GM12878 (cell line): ENCODE results near the gene SHLD1. TPM values are rescaled to one million over a fixed set of nuclear protein-coding genes. Genes with fewer than 3 reads are reported as not detected.
A peak's percentile ranks its signal among the peaks of the same experiment; 100 is the strongest.

Experiments
- ATAC-seq: fragments of 200-7000 bp; cut with Tn5 transposase; 3 replicates; pipeline ENCODE4 v1.9.1; 2020; ENCODE audit warnings: mild to moderate bottlenecking, moderate library complexity
- BruUV-seq: library from RNA; stranded (reverse); fragments of 400-500 nt; replicated peaks from 2 replicates; lab custom pipeline; 2021; lab: Mats Ljungman, UMichigan
- CTCF ChIA-PET: fragments of 300-600 bp; sonication (Branson Sonifier 250); formaldehyde crosslinking; extraction: SDS; loops from one replicate; lab custom pipeline; 2021; ENCODE audit warnings: inconsistent platforms; lab: Yijun Ruan, JAX
- POLR2A ChIA-PET: fragments of 350-600 bp; formaldehyde crosslinking; extraction: SDS; loops from one replicate; lab custom pipeline; 2021; ENCODE audit warnings: inconsistent platforms; lab: Charles Lee
- RAD21 ChIA-PET: fragments of 300-600 bp; sonication (Branson Sonifier 250); formaldehyde crosslinking; loops from one replicate; lab custom pipeline; 2023; ENCODE audit warnings: antibody characterized with exemption; ENCODE audit not compliant: unreplicated experiment; lab: Charles Lee
- SMC1A ChIA-PET: fragments of 300-600 bp; sonication (Branson Sonifier 250); formaldehyde crosslinking; loops from one replicate; lab custom pipeline; 2023; ENCODE audit not compliant: unreplicated experiment, uncharacterized antibody; lab: Charles Lee
- DNase-seq: peaks from one replicate; pipeline ENCODE4 v3.0.0-alpha.2; 2011; ENCODE audit warnings: low read depth, low spot score
- FAIRE-seq: peaks from 3 replicates; lab custom pipeline; 2011; peaks lifted over from hg19 to GRCh38; lab: Jason Lieb, UNC
- H2AFZ ChIP-seq: 2 replicates; pipeline ENCODE4 v1.6.0; 2011; ENCODE audit warnings: low read depth, low read length, control low read depth; ENCODE audit not compliant: control insufficient read depth
- H3K27ac ChIP-seq: 2 replicates; pipeline ENCODE4 v1.5.1; 2011; ENCODE audit warnings: control low read depth; ENCODE audit not compliant: control insufficient read depth, insufficient read depth
- H3K27me3 ChIP-seq, 2 experiments: replicated peaks in 1 of 2; 2 replicates each; pipeline versions ENCODE4 v1.6.0 to v1.6.1; 2011; ENCODE audit warnings: low read length in 1 of 2; ENCODE audit not compliant: control insufficient read depth in 2 of 2, insufficient read depth in 2 of 2
- H3K36me3 ChIP-seq, 2 experiments: 2 replicates each; pipeline ENCODE4 v1.5.1; 2011; ENCODE audit warnings: low read length in 1 of 2; ENCODE audit not compliant: control insufficient read depth in 2 of 2, insufficient read depth in 2 of 2
- H3K4me1 ChIP-seq: 2 replicates; pipeline ENCODE4 v1.6.1; 2011; ENCODE audit warnings: mild to moderate bottlenecking, low read length, moderate library complexity, mixed read lengths; ENCODE audit not compliant: control insufficient read depth, insufficient read depth
- H3K4me2 ChIP-seq: 2 replicates; pipeline ENCODE4 v1.6.0; 2011; ENCODE audit warnings: control low read depth; ENCODE audit not compliant: control insufficient read depth, insufficient read depth
- H3K4me3 ChIP-seq: fragments of 200-600 bp; sonication (generic); 2 replicates; pipeline ENCODE4 v1.5.1; 2016
- H3K79me2 ChIP-seq: 2 replicates; pipeline ENCODE4 v1.6.0; 2011; ENCODE audit warnings: low read length; ENCODE audit not compliant: control insufficient read depth, insufficient read depth
- H3K9ac ChIP-seq: 2 replicates; pipeline ENCODE4 v1.8.0; 2011; ENCODE audit warnings: low read length, control low read depth, mixed read lengths; ENCODE audit not compliant: control insufficient read depth, insufficient read depth
- H3K9me3 ChIP-seq: replicated peaks from 3 replicates; pipeline ENCODE4 v1.5.1; 2011; ENCODE audit warnings: mild to moderate bottlenecking, low read length; ENCODE audit not compliant: control insufficient read depth, insufficient read depth
- H4K20me1 ChIP-seq: 2 replicates; pipeline ENCODE4 v1.6.0; 2011; ENCODE audit not compliant: control insufficient read depth, insufficient read depth
- BMI1 ChIP-seq: fragments of 450-650 bp; IDR thresholded peaks from 2 replicates; pipeline ENCODE4 v1.6.1; 2016; ENCODE audit warnings: mild to moderate bottlenecking, moderate library complexity, borderline replicate concordance
- EED ChIP-seq: sonication (generic); IDR thresholded peaks from 2 replicates; pipeline ENCODE4 v1.6.1; 2016; ENCODE audit warnings: antibody characterized with exemption, low read depth
- IKZF2 ChIP-seq, 2 experiments: fragments of 450-650 bp; IDR thresholded peaks; 2 replicates each; pipeline ENCODE4 v1.6.1; 2017; ENCODE audit warnings: mild to moderate bottlenecking in 2 of 2, moderate library complexity in 2 of 2
- MEF2B ChIP-seq: fragments of 450-650 bp; IDR thresholded peaks from 2 replicates; pipeline ENCODE4 v1.6.1; 2018; ENCODE audit warnings: mild to moderate bottlenecking, moderate library complexity; ENCODE audit not compliant: partially characterized antibody, poor library complexity, severe bottlenecking
- NFYA ChIP-seq: IDR thresholded peaks from 2 replicates; pipeline ENCODE4 v1.6.1; 2011; ENCODE audit warnings: low read depth, mild to moderate bottlenecking, low read length, improper control_type of control experiment, borderline replicate concordance
- RBBP5 ChIP-seq: fragments of 200-600 bp; sonication (generic); conservative IDR thresholded peaks from 2 replicates; pipeline ENCODE4 v1.6.1; 2016
- TCF12 ChIP-seq: IDR thresholded peaks from 2 replicates; pipeline ENCODE4 v1.6.1; 2011; ENCODE audit warnings: low read depth, mild to moderate bottlenecking, low read length
- ZNF622 ChIP-seq: fragments of 450-650 bp; IDR thresholded peaks from 2 replicates; pipeline ENCODE4 v1.6.1; 2017; ENCODE audit warnings: mild to moderate bottlenecking, inconsistent platforms
- ZZZ3 ChIP-seq: IDR thresholded peaks from 2 replicates; pipeline ENCODE4 v1.6.1; 2011; ENCODE audit warnings: low read depth; ENCODE audit not compliant: control insufficient read depth, insufficient read length
- WGBS: methylation state at CpG from one replicate; pipeline ENCODE4 v1.1.6; 2016; ENCODE audit warnings: low lambda C conversion rate; ENCODE audit not compliant: insufficient replicate concordance, insufficient coverage; ENCODE audit errors: missing lambda C conversion rate; 5-methylcytosine and 5-hydroxymethylcytosine counted together
- in situ Hi-C: fragments of 300-500 bp; cut with MboI; formaldehyde crosslinking; loops from 9 replicates; pipeline ENCODE4 v1.14.3; 2018; ENCODE audit warnings: mixed read lengths
- intact Hi-C: fragments of 100-400 bp; cut with micrococcal nuclease; formaldehyde crosslinking; loops from one replicate; pipeline ENCODE4 v1.14.2; 2022; ENCODE audit not compliant: unreplicated experiment
- polyA plus RNA-seq, 11 experiments: library from polyadenylated mRNA; depleted of rRNA in 4 of 11; unstranded in 6 of 11; stranded (reverse) in 5 of 11; fragments of >200 nt; fragmentation: Nextera tagmentation in 4 of 11; fragmentation: Illumina TruSeq in 1 of 11; extraction: Ambion mirVana in 4 of 11; extraction: Trizol in 1 of 11; gene quantifications; 1 replicate in 1 of 11; 2 replicates in 10 of 11; pipeline versions ENCODE4 v1.2.1 to v1.2.3, GENCODE V29; 2011 to 2016; ENCODE audit warnings: inconsistent platforms in 2 of 11, missing spikeins in 2 of 11, low read depth in 1 of 11
- total RNA-seq, 4 experiments: library from RNA; depleted of rRNA in 3 of 4; stranded (reverse); fragments of >200 nt in 3 of 4; fragmentation: Illumina TruSeq in 1 of 4; extraction: Trizol in 1 of 4; gene quantifications; 2 replicates each; pipeline versions ENCODE4 v1.2.1 to v1.2.3, GENCODE V29; 2013 to 2021

SHLD1 gene
- total and polyA plus RNA-seq, 10 of the 15 experiments (the other 5 are each of a cell fraction or from before 2014, with no cell fraction given) = 10.8 to 70.9 (median 25.4) TPM

DNA sequence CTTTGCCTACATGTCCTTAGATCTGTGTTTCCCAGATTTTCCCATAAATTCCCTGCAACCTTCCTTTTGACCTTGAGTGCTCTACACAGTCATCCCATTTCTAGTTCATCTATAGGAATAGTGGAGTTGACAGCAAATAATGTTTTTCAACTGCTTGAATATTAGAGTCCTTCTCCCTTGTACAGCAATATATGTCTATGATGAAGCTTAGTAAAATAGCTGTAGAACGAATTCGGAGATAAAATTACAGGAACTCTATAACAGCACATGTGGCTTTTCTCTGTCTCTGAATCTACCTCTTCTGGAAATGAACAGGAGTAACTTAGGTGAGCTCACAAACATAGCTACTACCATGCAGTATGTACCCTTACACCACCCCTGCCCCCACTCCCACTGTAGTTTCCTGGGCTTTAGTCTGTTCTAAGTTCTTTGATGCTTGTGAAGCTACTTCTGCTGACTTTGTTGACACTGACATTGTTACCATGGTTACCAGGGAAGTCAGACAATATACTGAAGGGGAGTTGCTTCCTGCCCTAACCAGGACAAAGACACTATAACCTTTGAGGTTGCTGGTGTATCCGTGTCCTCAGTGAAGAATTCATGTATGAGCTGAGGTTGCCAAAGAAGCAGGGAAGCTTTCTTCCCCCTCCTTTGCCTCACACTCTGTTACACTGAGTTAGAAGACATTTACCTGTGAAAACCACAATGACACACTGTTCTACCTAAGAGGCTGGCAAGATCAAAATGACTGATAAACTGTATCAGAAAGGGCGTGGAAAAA is 35.8 kb upstream of the SHLD1 start:
- Histone ChIP-seq H3K36me3 (no peaks in the 10 kb centered on the region), H3K4me1 (no peaks in the 10 kb centered on the region), H3K4me2 (no peak overlapping the region), H3K4me3 (no peak overlapping the region), H3K9me3 (peaks cover 1% of the 10 kb centered on the region; the same call in 2 of the 3 replicates), H3K79me2 (no peaks in the 10 kb centered on the region), H2AFZ (no peak overlapping the region), H3K9ac (no peak overlapping the region), H3K27me3 (no peaks in the 10 kb centered on the region; a peak in 2 of 4 replicates), H3K27ac (no peak overlapping the region), H4K20me1 (no peaks in the 10 kb centered on the region)
- peak; percentile 82 for ATAC-seq
- 63% methylated on average over 4 of the region's 4 CpGs for WGBS
- in situ Hi-C loops = no loop called here
- ChIA-PET RAD21 (interaction anchor here (0.7 to 1.3 kb wide), 5 partner anchors 16 to 144 kb away, joined by 3 to 4 read pairs (median 3); no protein-coding TSS in a partner anchor), POLR2A (interaction anchor here (0.5 to 0.8 kb wide), 2 partner anchors 10 to 35 kb away, joined by 3 to 4 read pairs; no protein-coding TSS in a partner anchor), CTCF (interaction anchor here (1.0 to 1.8 kb wide), 6 partner anchors 22 to 185 kb away, joined by 3 to 4 read pairs (median 3); no protein-coding TSS in a partner anchor), SMC1A (interaction anchor here (0.6 to 1.4 kb wide), 10 partner anchors 15 to 106 kb away, joined by 3 to 5 read pairs (median 3); no protein-coding TSS in a partner anchor)
- FAIRE-seq = no peak
- TF ChIP-seq TCF12 = no peak
- no peak for TF ChIP-seq NFYA
- TF ChIP-seq MEF2B = peak; percentile 21
- no peak for TF ChIP-seq RBBP5
- TF ChIP-seq ZZZ3 = no peak
- peak; percentile 97 for TF ChIP-seq BMI1
- no peak for TF ChIP-seq EED
- no peak for TF ChIP-seq ZNF622
- no peak for TF ChIP-seq IKZF2 (IDR thresholded peaks at IDR 0.05)
- BruUV-seq = no TSS peak
- intact Hi-C loops = no loop called here
- no peak for DNase-seq
